Osteocyte (in vitro differentiated cells): Measurements from ENCODE around the gene BPIFA2. TPM values are rescaled to one million over a fixed set of nuclear protein-coding genes. Genes with fewer than 3 reads are reported as not detected.
A peak's percentile ranks its signal among the peaks of the same experiment; 100 is the strongest.

ENCODE experiments used
- DNase-seq: peaks from one replicate; pipeline ENCODE4 v3.0.0; 2021; ENCODE audit warnings: mixed read lengths; ENCODE audit not compliant: unreplicated experiment; ENCODE audit errors: extremely low spot score
- H3K27ac Mint-ChIP-seq: one replicate; pipeline ENCODE4 v1.8.0; 2021; ENCODE audit warnings: mild to moderate bottlenecking, mixed read lengths; ENCODE audit not compliant: unreplicated experiment
- H3K27me3 Mint-ChIP-seq: one replicate; pipeline ENCODE4 v1.8.0; 2021; ENCODE audit warnings: mixed read lengths; ENCODE audit not compliant: unreplicated experiment
- H3K36me3 Mint-ChIP-seq: one replicate; pipeline ENCODE4 v1.8.0; 2021; ENCODE audit warnings: mixed read lengths; ENCODE audit not compliant: unreplicated experiment
- H3K4me1 Mint-ChIP-seq: one replicate; pipeline ENCODE4 v1.8.0; 2021; ENCODE audit warnings: mixed read lengths; ENCODE audit not compliant: unreplicated experiment
- H3K4me3 Mint-ChIP-seq: one replicate; pipeline ENCODE4 v1.8.0; 2021; ENCODE audit warnings: mild to moderate bottlenecking, moderate library complexity, mixed read lengths; ENCODE audit not compliant: unreplicated experiment
- H3K9me3 Mint-ChIP-seq: one replicate; pipeline ENCODE4 v1.8.0; 2021; ENCODE audit warnings: mixed read lengths; ENCODE audit not compliant: unreplicated experiment
- CTCF ChIP-seq: fragments of 200-600 bp; sonication (generic); IDR thresholded peaks from 2 replicates; pipeline ENCODE4 v1.5.0; 2021; ENCODE audit warnings: antibody characterized with exemption, mild to moderate bottlenecking, moderate library complexity
- total RNA-seq: library from RNA; stranded (reverse); gene quantifications from 2 replicates; pipeline ENCODE4 v1.2.1, GENCODE V29; 2021

The BPIFA2 gene
- total RNA-seq, 1 donor from 2014 or later = not detected

- Mint-ChIP-seq H3K4me3 (no peak overlapping the region), H3K27me3 (peaks cover 9% of the 10 kb centered on the region), H3K36me3 (no peaks in the 10 kb centered on the region), H3K27ac (no peak overlapping the region), H3K4me1 (no peaks in the 10 kb centered on the region), H3K9me3 (no peaks in the 10 kb centered on the region)
- TF ChIP-seq CTCF = no peak
- DNase-seq = no peak
These were observed 7.3 kb upstream of the BPIFA2 start for GRCh38 chr20:33160681-33161080.

- Mint-ChIP-seq H3K4me1 (no peaks in the 10 kb centered on the region), H3K27me3 (peaks cover 3% of the 10 kb centered on the region), H3K4me3 (no peak overlapping the region), H3K9me3 (no peaks in the 10 kb centered on the region), H3K27ac (no peak overlapping the region), H3K36me3 (no peaks in the 10 kb centered on the region)
- TF ChIP-seq CTCF = no peak
- no peak for DNase-seq
These were observed 5.6 kb upstream of the BPIFA2 start for GRCh38 chr20:33162313-33162712.

- H3K27me3 Mint-ChIP-seq = peaks cover 3% of the 10 kb centered on the region
These were observed 5.2 kb upstream of the BPIFA2 start for GRCh38 chr20:33162753-33163152.

GRCh38 chr20:33163856-33164762 is 3.9 kb upstream of the BPIFA2 start:
- no peak for TF ChIP-seq CTCF
- DNase-seq = no peak
- H3K27me3 Mint-ChIP-seq = peaks cover 3% of the 10 kb centered on the region
- no peaks in the 10 kb centered on the region for H3K4me1 Mint-ChIP-seq
- no peak overlapping the region for H3K27ac Mint-ChIP-seq
- no peaks in the 10 kb centered on the region for H3K9me3 Mint-ChIP-seq
- H3K36me3 Mint-ChIP-seq = no peaks in the 10 kb centered on the region
- no peak overlapping the region for H3K4me3 Mint-ChIP-seq

More at GRCh38 chr20:33162753-33163152, 5.2 kb upstream of the BPIFA2 start:
- Mint-ChIP-seq H3K9me3 (no peaks in the 10 kb centered on the region), H3K27ac (no peak overlapping the region), H3K4me1 (no peaks in the 10 kb centered on the region), H3K36me3 (no peaks in the 10 kb centered on the region), H3K4me3 (no peak overlapping the region)
- no peak for TF ChIP-seq CTCF
- no peak for DNase-seq

GRCh38 chr20:33164763-33165095 is 3.2 kb upstream of the BPIFA2 start:
- DNase-seq = peak; percentile 57

More at GRCh38 chr20:33164763-33165095, 3.2 kb upstream of the BPIFA2 start:
- Mint-ChIP-seq H3K4me1 (no peaks in the 10 kb centered on the region), H3K27me3 (peaks cover 3% of the 10 kb centered on the region), H3K36me3 (no peaks in the 10 kb centered on the region), H3K27ac (no peak overlapping the region), H3K9me3 (peaks cover 4% of the 10 kb centered on the region), H3K4me3 (no peak overlapping the region)
- TF ChIP-seq CTCF = no peak
